Lower leg skin (tissue), 4 donors: Measurements from ENCODE around the gene SLC25A39. TPM values are rescaled to one million over a fixed set of nuclear protein-coding genes. Genes with fewer than 3 reads are reported as not detected.
A peak's percentile ranks its signal among the peaks of the same experiment; 100 is the strongest.

Source experiments
- DNase-seq, 2 donors: peaks; one replicate each; pipeline ENCODE4 v3.0.0-alpha.2; 2019; ENCODE audit warnings: low spot score in 2 of 2
- H3K4me3 ChIP-seq: fragments of 200-600 bp; sonication (generic); 2 replicates; pipeline ENCODE4 v1.5.1; 2017; ENCODE audit warnings: mild to moderate bottlenecking, low read depth; ENCODE audit not compliant: poor library complexity, severe bottlenecking
- CTCF ChIP-seq, 3 donors: fragments of 450-650 bp; IDR thresholded peaks; one replicate each; pipeline ENCODE4 v1.5.1; 2016; ENCODE audit warnings: antibody characterized with exemption in 3 of 3, mild to moderate bottlenecking in 3 of 3, moderate library complexity in 2 of 3
- POLR2A ChIP-seq, 2 donors: fragments of 450-650 bp; IDR thresholded peaks; one replicate each; pipeline ENCODE4 v1.6.1; 2016 to 2017; ENCODE audit warnings: antibody characterized with exemption in 2 of 2, mild to moderate bottlenecking in 1 of 2, moderate library complexity in 1 of 2
- WGBS, 2 donors: methylation state at CpG; one replicate each; pipeline ENCODE4 v1.1.5; 2018; 5-methylcytosine and 5-hydroxymethylcytosine counted together
- intact Hi-C: fragments of 100-400 bp; cut with DNase I; formaldehyde crosslinking; loops from one replicate; pipeline ENCODE4 v1.15.0; 2023; ENCODE audit warnings: low total_unique reads
- total RNA-seq, 4 donors: library from RNA; depleted of rRNA; stranded (reverse); fragments of >200 nt; gene quantifications; one replicate each; pipeline ENCODE4 v1.1.0, GENCODE V29; 2016

SLC25A39 gene
- total RNA-seq, 4 donors from 2014 or later: 73.4 to 113 (median 90.0) TPM

- intact Hi-C loops: no loop called here
- H3K4me3 ChIP-seq: no peak overlapping the region
- 59 to 66% methylated on average over 7 of the region's 7 CpGs for WGBS, 2 donors
- no peak for DNase-seq
- TF ChIP-seq POLR2A (IDR thresholded peaks at IDR 0.05) (no peak), CTCF (IDR thresholded peaks at IDR 0.05) (no peak)
These were observed 3.3 kb upstream of the SLC25A39 start for GRCh38 chr17:44327715-44328449.

- TF ChIP-seq CTCF (IDR thresholded peaks at IDR 0.05): no peak
- no peak for TF ChIP-seq POLR2A (IDR thresholded peaks at IDR 0.05)
- WGBS, 2 donors: 25 to 29% methylated on average over 28 to 29 of the region's 31 CpGs
- intact Hi-C loops: no loop called here
- H3K4me3 ChIP-seq: no peak overlapping the region
- DNase-seq: peak; percentile 96 to 99
These were observed 2.3 kb upstream of the SLC25A39 start for GRCh38 chr17:44326861-44327444.

GRCh38 chr17:44324092-44324570, 492 bp downstream of the SLC25A39 start:
- WGBS, 2 donors: 0 to 1% methylated on average over 10 to 38 of the region's 38 CpGs
- intact Hi-C loops: loop anchor here (5.0 kb wide), 1 partner anchor 107 kb away; the partner anchor contains the start of gene UBTF
- DNase-seq: peak in 1 of 2 donors; percentile 89
- TF ChIP-seq POLR2A (IDR thresholded peaks at IDR 0.05) (no peak), CTCF (IDR thresholded peaks at IDR 0.05) (no peak)
- H3K4me3 ChIP-seq: peak overlapping the region; percentile 74

- WGBS, 2 donors: 67 to 71% methylated on average over 25 to 26 of the region's 27 CpGs
- DNase-seq: peak in 1 of 2 donors; percentile 84
- intact Hi-C loops: loop anchor here (5.0 kb wide), 1 partner anchor 106 kb away; the partner anchor contains the start of gene UBTF
- TF ChIP-seq POLR2A (IDR thresholded peaks at IDR 0.05) (no peak), CTCF (IDR thresholded peaks at IDR 0.05) (no peak)
- peak overlapping the region; percentile 74 for H3K4me3 ChIP-seq
These were observed 1.1 kb downstream of the SLC25A39 start for GRCh38 chr17:44323359-44324091.

- no peak overlapping the region for H3K4me3 ChIP-seq
- intact Hi-C loops: loop anchor here (5.0 kb wide), 1 partner anchor 105 kb away; the partner anchor contains the start of gene UBTF
- DNase-seq: no peak
- no peak for TF ChIP-seq POLR2A (IDR thresholded peaks at IDR 0.05)
- no peak for TF ChIP-seq CTCF (IDR thresholded peaks at IDR 0.05)
- 93 to 94% methylated on average over 11 of the region's 11 CpGs for WGBS, 2 donors
These were observed 2.3 kb downstream of the SLC25A39 start for GRCh38 chr17:44322236-44322895.
